H1 (cell line): ENCODE data around the gene RNF183. TPM values are rescaled to one million over a fixed set of nuclear protein-coding genes. Genes with fewer than 3 reads are reported as not detected.

Source experiments
- CHD2 ChIP-seq: IDR thresholded peaks from 2 replicates; pipeline ENCODE4 v1.6.1; 2012; ENCODE audit warnings: low read length, improper control_type of control experiment
- CHD7 ChIP-seq: fragments of 300-600 bp; sonication (generic); IDR thresholded peaks from 2 replicates; pipeline ENCODE4 v1.7.1; 2012; ENCODE audit warnings: low read length, moderate library complexity, mild to moderate bottlenecking, inconsistent platforms; ENCODE audit not compliant: insufficient replicate concordance
- FOSL1 ChIP-seq: IDR thresholded peaks from 2 replicates; pipeline ENCODE4 v1.6.1; 2011; ENCODE audit warnings: mild to moderate bottlenecking, low read depth, low read length, moderate library complexity; ENCODE audit not compliant: insufficient read depth
- GABPA ChIP-seq: IDR thresholded peaks from 2 replicates; pipeline ENCODE4 v1.6.1; 2011; ENCODE audit warnings: mild to moderate bottlenecking, low read length, moderate library complexity, borderline replicate concordance; ENCODE audit not compliant: insufficient read depth
- NRF1 ChIP-seq: IDR thresholded peaks from 2 replicates; pipeline ENCODE4 v1.6.1; 2011; ENCODE audit warnings: mild to moderate bottlenecking, low read depth, low read length, improper control_type of control experiment
- POLR2A ChIP-seq, 2 experiments: IDR thresholded peaks; 1 replicate in 1 of 2; 2 replicates in 1 of 2; pipeline ENCODE4 v1.6.1; 2011; ENCODE audit warnings: low read depth in 2 of 2, low read length in 2 of 2, mild to moderate bottlenecking in 2 of 2; ENCODE audit errors: control extremely low read depth in 1 of 2
- RFX5 ChIP-seq: IDR thresholded peaks from 2 replicates; pipeline ENCODE4 v1.6.1; 2011; ENCODE audit warnings: low read depth, low read length, improper control_type of control experiment, borderline replicate concordance
- SIN3A ChIP-seq, 2 experiments: IDR thresholded peaks in 1 of 2; conservative IDR thresholded peaks in 1 of 2; 2 replicates each; pipeline ENCODE4 v1.6.1; 2011 to 2012; ENCODE audit warnings: low read length in 2 of 2, improper control_type of control experiment in 1 of 2, low read depth in 1 of 2, mild to moderate bottlenecking in 1 of 2
- TAF7 ChIP-seq: optimal IDR thresholded peaks from 2 replicates; pipeline ENCODE3; 2011; ENCODE audit warnings: low read depth, mild to moderate bottlenecking, inconsistent platforms, low read length, moderate library complexity, borderline replicate concordance
- polyA plus RNA-seq, 7 experiments: library from polyadenylated mRNA; depleted of rRNA in 3 of 7; stranded (reverse) in 5 of 7; unstranded in 2 of 7; fragments of >200 nt in 5 of 7; fragments of 200-250 nt in 2 of 7; gene quantifications; 1 replicate in 5 of 7; 2 replicates in 1 of 7; 4 replicates in 1 of 7; pipeline versions ENCODE4 v1.2.1 to v1.2.3, GENCODE V29; 2011 to 2013; ENCODE audit warnings: missing spikeins in 2 of 7, mixed read lengths in 2 of 7
- total RNA-seq: library from RNA; stranded (reverse); fragmentation: NEBNext Ultra II Directional; extraction: Animal tissue kit (Norgen Biotek cat#: 25700); gene quantifications from 2 replicates; pipeline ENCODE4 v1.2.1, GENCODE V29; 2021

The RNF183 gene
- total and polyA plus RNA-seq, 2 of the 8 experiments (the other 6 are each of a cell fraction or from before 2014, with no cell fraction given) = 0.15 TPM; not detected in 1

- TF ChIP-seq CHD7 = no peak
- no peak for TF ChIP-seq FOSL1
- TF ChIP-seq POLR2A (IDR thresholded peaks at IDR 0.05; ENCODE audit: control extremely low read depth in 1 of 2, low read depth in 2 of 2, low read length in 2 of 2) = no peak
- no peak for TF ChIP-seq NRF1
- TF ChIP-seq TAF7 = no peak
- TF ChIP-seq SIN3A (conservative IDR thresholded peaks at IDR 0.05 in 1 of 2, IDR thresholded peaks at IDR 0.05 in 1 of 2; ENCODE audit: low read depth in 1 of 2, low read length in 2 of 2) = no peak
- TF ChIP-seq GABPA = no peak
- TF ChIP-seq RFX5 = no peak
- no peak for TF ChIP-seq CHD2
These were observed 47.7 kb downstream of the RNF183 start (continued) for GRCh38 chr9:113255438-113255837.
